Hypothalamus (tissue), 51 donors: Measurements from ENCODE around the gene BST1.

ENCODE experiments used
- DNase-seq, 51 donors: peaks; one replicate each; lab custom pipeline; 2025; lab: John Stamatoyannopoulos, UW

Gene BST1

GRCh38 chr4:15675356-15675755 lies 27.5 kb upstream of the BST1 start:
- DNase-seq, result no peak

- DNase-seq, result no peak
Measured at GRCh38 chr4:15676039-15676438, 26.8 kb upstream of the BST1 start.

GRCh38 chr4:15676899-15677298 lies 26.0 kb upstream of the BST1 start:
- DNase-seq, result no peak

- DNase-seq, result no peak
Measured at GRCh38 chr4:15677507-15677988, 25.3 kb upstream of the BST1 start.

GRCh38 chr4:15681067-15681371 lies 21.8 kb upstream of the BST1 start:
- no peak for DNase-seq

- DNase-seq, result peak; percentile 82 to 99 (median 97)
Measured at GRCh38 chr4:15681372-15682241, 21.3 kb upstream of the BST1 start, which contains the start of gene FAM200B. FAM200B (plus strand) TSS chr4:15681827; CDS start chr4:15686978, 5,151 bp downstream.

- DNase-seq, result no peak
Measured at GRCh38 chr4:15682242-15683142, 20.4 kb upstream of the BST1 start.

- DNase-seq, result no peak
Measured at GRCh38 chr4:15683143-15683495, 19.7 kb upstream of the BST1 start.

- no peak for DNase-seq
Measured at GRCh38 chr4:15684498-15684897, 18.4 kb upstream of the BST1 start.

GRCh38 chr4:15688051-15688450 lies 14.8 kb upstream of the BST1 start:
- DNase-seq, result no peak

GRCh38 chr4:15689540-15689939 lies 13.3 kb upstream of the BST1 start:
- DNase-seq, result no peak

GRCh38 chr4:15690020-15690809 lies 12.7 kb upstream of the BST1 start:
- DNase-seq, result no peak

- peak in 2 of 51 donors; percentile 18 to 33 for DNase-seq
Measured at GRCh38 chr4:15691346-15692135, 11.3 kb upstream of the BST1 start.

GRCh38 chr4:15692602-15693001 lies 10.3 kb upstream of the BST1 start:
- DNase-seq, result no peak

GRCh38 chr4:15694431-15694830 lies 8.4 kb upstream of the BST1 start:
- DNase-seq, result no peak

- DNase-seq, result no peak
Measured at GRCh38 chr4:15695240-15695699, 7.6 kb upstream of the BST1 start.

- no peak for DNase-seq
Measured at GRCh38 chr4:15695729-15696128, 7.1 kb upstream of the BST1 start.

GRCh38 chr4:15696866-15697265 lies 6.0 kb upstream of the BST1 start:
- no peak for DNase-seq

GRCh38 chr4:15703439-15703838 lies 574 bp downstream of the BST1 start:
- DNase-seq, result peak in 1 of 51 donors; percentile 14

- DNase-seq, result no peak
Measured at GRCh38 chr4:15704129-15704528, 1.3 kb downstream of the BST1 start.
